GM21423 (cell line): ENCODE measurements around the gene B3GNT8.
A peak's percentile ranks its signal among the peaks of the same experiment; 100 is the strongest.
"Not testable (repeated sequence)": the region's sequence is repeated elsewhere in the genome, so short reads cannot be mapped to it uniquely, and the experiment has no call there.

ENCODE experiments used
- ATAC-seq: cut with Tn5 transposase; IDR thresholded peaks from one replicate; pipeline ENCODE4 v1.9.1; 2021; ENCODE audit warnings: mild to moderate bottlenecking, moderate library complexity; ENCODE audit not compliant: unreplicated experiment

B3GNT8 gene, protein sequence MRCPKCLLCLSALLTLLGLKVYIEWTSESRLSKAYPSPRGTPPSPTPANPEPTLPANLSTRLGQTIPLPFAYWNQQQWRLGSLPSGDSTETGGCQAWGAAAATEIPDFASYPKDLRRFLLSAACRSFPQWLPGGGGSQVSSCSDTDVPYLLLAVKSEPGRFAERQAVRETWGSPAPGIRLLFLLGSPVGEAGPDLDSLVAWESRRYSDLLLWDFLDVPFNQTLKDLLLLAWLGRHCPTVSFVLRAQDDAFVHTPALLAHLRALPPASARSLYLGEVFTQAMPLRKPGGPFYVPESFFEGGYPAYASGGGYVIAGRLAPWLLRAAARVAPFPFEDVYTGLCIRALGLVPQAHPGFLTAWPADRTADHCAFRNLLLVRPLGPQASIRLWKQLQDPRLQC

DNA sequence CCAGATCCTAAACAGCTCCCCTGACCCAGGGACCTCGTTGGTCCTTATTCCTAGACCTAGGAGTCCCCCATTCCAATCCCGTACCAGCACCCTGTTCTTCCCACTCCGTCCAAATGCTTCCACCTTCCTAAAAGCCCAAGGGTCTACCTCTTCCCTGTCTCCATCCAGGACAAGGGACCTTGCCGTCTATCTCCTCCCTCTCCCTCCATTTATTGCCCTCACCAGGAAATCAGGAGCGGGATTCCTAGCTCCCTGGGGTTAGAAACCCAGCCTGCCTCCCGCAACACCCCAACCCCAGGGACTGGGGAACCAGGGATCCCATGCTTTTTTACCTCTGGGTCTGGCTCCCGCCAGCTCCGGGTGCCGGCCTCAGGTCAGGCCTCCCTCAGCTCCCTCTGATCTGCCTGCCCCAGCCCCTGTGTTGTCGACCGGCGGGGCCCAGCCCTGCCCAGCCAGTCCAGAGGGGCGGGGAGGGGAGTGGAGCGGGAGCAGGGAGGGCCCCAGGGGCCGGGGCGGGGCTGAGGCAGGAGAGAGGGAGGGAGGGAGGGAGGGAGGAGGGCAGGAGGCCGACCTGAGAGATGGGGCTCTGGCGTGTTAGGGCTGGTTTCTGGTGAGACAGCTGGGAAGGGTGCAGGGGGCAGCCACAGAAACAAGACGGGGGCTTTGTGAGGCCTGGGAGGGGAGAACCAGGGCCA lies at the start of gene B3GNT8:
Gene B3GNT8 (minus strand): TSS at position 423 of the 695 bp plus-strand sequence. CDS start 596 bp downstream, outside the sequence.
- no peak for ATAC-seq

DNA sequence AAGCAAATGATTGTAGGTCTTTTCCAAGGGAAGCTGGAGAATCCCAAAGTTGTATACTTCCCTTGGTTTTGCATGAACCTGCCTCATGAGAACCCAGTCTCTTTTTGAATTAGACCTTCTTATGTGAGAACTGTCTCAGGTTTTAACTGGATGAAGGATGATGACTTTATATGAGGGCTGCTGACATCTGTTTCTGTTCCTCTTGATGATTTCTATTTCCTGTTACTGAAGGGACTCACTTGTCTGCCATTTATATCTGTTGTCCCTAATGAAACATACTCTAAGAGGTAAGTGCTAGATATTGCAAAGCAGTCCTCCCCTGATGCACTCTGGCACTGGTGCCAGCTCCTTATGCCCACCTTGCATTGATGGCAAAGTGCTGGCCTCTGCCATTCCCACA lies 49.4 kb upstream of the B3GNT8 start:
- ATAC-seq = no peak

DNA sequence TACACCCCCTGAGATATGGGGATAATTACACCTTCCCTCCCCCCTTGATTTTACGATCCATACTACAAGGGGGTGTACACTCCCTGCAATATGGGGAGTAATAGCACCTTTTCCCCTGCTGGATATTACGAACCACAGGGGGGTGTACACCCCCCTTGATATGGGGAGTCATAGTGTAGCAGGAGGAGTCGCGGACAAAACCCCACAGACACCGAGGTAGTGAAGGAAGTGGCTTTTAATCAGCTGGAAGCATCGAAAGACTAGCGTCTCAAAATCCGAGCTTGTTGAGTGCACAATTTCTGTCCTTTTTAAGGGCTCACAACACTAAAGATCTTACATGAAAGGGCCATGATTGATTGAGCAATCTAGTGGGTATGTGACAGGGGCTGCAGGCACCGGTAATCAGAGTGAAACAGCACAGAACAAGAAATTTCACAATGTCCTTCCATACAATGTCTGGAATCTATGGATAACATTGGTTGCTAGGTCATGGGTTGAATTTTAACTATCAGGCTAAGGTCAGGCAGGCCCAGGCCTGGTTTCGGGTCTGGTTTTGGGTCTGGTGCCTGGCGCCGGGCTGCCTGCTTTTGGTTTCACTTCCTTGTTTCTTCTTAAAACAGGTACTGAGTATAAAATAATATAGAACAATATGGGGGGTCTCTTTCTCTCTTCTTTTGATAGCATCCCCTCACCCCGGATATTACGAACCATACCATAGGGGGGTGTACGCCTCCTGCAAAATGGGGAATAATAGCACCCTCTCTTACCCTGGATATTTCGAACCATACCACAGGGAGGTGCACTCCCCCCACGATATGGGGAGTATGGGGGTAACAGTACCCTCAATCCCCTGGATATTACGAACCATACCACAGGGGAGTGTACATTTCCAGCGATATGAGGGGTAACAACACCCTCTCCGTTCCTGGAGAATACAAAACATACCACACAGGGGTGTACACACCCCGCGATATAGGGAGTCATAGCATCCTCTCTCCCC lies 36.4 kb upstream of the B3GNT8 start:
- not testable (repeated sequence) for ATAC-seq

DNA sequence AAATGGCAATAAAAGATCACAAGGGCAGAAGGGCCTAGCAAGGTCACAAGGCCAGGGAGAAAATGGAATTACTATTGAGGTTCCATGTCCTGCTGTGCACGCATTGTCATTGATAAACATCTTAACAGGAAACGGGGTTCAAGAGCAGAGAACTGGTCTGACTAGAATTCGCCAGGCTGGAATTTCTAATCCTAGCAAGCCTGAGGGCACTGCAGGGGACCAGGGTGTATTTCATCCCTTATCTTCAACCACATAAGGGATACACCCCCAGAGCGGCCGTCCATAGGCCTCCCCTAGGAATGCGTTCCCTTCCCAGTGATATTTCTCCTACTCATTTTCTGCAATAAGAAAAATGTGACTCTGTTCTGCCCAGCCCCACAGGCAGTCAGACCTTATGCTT lies 35.3 kb upstream of the B3GNT8 start:
- no peak for ATAC-seq

DNA sequence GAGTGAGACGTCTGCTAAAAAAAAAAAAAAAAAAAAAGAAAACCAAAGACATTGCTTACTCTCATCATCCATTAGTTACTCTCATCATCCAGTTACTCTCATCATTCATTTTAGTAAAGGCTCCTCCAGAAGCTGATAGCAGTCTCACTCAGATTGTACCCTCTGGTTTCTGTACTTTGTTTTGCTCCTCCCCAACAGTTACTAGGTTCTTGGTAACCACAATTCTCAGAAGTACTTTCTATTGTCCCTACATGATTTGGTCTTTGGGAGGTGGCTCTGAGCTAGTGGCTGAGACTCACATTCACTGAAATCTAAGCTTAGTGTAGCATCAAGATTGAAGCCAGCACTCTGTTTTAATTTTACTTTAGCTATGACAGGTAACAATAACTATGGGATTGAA lies 30.1 kb upstream of the B3GNT8 start:
- peak; percentile 62 for ATAC-seq

DNA sequence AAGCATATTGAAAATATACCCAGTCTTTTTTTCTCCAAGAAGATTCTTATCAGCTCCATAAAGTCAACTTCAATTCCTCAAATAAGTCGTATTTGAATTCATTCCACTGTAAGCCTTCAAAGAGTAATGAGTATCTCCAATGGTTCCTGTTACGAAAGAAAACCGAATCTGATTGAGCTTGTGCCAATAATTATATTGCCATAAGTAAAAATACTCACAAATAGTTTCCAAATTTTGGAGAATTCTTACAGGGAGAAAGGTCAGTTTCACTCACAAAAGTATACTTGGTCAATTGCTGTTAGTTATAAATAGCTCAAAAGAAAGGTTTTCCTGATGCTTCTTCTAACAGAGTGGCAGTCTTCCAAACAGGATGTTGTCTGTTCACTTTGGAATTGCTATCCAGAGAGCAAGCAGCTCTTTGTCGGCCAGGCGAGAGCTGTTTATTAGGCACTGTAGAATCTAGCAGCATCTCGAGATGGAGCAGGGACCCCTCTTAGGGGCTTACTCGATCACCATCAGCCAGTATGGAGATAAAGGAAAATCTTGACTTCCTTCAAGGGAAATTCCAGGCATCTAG lies 29.3 kb upstream of the B3GNT8 start:
- no peak for ATAC-seq

DNA sequence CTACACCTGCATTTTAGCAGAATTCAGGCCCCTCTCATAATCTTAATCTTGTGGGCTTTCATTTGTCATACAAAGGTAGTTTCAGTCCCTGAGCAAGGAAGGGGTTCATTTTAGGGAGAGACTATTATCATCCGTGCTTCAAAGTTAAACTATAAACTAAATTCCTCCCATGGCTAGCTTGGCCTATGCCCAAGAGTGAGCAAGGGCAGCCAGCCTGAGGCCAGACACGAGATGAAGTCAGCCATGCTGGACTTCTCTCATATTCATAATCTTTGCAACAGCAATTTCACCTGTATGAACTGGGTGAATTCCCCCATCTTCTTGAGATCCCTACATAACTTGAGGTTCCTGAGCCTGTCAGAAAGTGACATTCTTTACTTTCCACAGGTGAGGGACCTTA lies 28.8 kb upstream of the B3GNT8 start:
- no peak for ATAC-seq

DNA sequence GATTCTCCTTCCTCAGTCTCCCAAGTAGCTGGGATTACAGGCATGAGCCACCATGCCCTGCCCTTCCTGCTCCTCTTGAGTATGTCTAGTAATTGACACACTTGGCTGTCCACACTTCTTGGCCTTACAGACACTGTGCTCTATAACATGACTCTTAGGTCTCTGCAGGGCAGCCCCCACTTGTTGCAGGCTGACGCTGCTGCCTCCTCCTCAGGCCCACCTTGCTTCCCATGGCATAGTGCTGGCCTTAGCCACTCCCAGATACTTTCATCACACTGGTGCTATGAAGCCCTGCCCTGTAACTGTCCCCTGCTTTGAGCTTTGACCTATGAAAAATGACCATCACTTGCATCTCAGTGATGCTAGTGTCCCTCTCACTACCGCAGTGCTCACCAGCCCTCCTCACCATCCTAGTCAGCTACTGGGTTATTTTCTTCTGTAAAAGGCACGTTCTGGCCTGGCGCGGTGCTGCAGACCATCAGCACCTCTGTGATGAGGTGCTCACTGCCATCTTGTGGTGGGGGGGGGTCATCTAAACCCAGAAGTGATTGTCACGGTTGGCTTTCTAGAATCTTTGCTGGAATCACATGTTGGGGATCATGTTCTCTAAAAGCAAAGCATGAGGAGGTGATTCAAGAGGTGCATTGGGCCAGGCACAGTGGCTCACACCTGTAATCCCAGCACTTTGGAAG lies 25.6 kb upstream of the B3GNT8 start:
- ATAC-seq = no peak

DNA sequence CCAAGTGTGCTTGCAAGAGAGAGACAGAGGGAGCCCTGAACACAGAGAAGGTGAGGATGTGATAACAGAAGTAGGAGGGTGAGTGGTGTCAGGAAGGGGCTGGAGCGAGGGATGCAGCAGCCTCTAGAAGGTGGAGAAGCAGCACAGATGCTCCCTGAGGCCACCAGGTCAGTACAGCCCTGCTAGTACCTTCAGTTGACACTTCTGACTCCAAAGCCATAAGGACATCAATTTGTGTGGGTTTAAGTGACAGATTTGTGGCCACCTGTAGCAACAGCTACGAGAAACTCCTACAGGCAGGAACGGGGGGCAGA lies 22.6 kb upstream of the B3GNT8 start:
- no peak for ATAC-seq

DNA sequence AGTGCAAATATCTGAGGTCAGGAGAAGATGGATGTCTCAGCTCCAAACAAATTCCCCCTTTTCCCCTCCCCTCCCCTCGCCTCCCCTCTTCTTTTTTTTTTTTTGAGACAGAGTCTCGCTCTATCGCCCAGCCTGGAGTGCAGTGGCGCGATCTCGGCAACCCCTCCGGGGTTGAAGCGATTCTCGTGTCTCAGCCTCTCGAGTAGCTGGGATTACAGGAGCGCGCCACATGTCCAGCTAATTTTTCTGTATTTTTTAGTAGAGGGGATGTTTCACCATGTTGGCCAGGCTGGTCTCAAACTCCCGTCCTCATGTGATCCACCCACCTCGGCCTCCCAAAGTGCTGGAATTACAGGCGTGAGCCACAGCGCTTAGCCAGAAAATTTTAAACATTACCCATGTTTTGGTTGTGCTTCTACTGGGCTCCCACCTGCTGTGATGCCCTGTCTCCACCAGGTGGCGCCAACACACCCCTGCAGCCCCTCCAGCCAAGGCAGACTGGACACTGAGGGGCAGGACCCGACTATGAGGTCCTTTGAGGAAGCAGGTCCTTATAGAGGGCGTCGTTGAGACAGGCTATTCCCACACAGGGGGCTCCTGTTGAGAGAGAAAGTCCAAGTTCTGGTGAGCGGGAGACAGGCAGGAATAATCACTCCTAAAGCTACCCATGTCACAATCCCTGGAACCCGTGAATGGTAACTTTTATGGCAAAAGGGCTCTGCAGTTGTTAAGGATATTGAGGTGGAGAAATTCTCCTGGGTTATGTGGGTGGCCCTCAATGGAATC lies 22.1 kb upstream of the B3GNT8 start:
- ATAC-seq = no peak

DNA sequence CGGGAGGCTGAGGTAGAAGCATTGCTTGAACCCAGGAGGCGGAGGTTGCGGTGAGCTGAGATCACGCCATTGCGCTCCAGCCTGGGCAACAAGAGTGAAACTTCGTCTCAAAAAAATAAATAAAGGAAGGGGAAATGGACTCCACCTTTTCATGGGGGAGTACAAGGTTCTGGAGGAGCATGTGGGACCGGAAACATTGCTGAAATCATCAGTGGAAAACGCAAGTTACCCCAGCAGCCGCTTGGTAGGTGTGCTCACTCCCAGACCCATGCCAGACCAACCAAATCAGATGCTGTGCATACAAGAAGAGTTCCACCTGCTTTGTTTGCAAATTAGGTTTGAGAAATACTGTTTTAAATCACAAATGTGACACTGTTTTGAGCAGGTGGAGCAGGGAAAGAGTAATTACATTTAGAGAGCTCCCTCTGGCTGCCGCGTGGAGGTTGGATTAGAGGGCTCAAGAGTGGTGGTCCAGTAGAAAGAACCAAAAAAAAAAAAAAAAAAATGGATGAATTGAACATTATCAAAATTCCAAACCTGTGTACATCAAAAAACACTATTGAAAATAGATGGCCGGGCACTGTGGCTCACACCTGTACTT lies 20.7 kb upstream of the B3GNT8 start:
- no peak for ATAC-seq

DNA sequence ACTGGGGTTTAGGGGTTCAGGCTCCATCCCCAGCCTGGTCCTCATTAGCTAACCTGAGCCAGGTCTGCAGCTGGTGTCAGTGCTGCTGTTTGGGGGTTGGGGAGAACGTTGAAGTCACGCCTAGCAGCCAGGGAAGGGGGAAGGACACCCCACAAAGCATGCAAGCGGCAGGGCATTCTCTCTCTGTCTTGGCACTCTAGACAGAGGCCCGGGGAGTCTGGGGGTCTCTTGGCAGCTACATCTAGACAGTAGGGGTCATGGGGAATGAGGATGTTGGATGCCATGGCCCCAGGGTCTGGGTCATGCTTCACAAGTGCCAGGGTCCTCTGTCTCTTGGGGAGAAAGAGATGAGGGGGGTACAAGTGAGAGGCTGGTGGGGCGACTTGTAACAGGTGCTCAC lies 18.4 kb upstream of the B3GNT8 start:
- no peak for ATAC-seq

DNA sequence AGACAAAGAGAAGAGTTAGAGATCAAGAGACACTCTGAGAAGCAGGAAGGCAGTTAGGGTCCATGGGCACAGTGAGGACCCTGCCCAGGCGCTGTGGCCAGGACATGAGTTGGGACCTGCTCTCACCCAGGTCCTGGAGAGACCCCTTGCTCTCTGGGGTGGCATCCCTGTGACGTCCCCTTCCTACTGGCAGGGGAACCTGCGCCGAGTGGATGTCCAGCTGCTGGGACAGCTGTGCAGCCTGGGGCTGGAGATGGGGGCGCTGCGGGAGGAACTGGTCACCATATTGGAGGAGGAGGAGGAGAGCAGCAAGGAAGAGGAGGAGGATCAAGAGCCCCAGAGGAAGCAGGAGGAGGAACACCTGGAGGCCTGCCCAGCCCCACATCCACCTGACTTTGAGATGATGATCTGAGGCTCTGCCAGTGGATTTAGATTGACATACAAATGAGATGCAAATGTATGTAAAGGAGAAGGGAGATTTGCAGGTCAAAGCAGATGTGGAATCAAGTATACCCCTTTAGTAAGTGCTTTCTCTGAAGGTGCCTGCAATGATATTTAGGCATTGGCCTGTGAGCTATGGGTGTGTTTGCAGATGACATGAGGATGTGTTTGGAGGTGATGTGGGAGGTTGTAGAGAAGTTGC lies 16.8 kb upstream of the B3GNT8 start:
- no peak for ATAC-seq

DNA sequence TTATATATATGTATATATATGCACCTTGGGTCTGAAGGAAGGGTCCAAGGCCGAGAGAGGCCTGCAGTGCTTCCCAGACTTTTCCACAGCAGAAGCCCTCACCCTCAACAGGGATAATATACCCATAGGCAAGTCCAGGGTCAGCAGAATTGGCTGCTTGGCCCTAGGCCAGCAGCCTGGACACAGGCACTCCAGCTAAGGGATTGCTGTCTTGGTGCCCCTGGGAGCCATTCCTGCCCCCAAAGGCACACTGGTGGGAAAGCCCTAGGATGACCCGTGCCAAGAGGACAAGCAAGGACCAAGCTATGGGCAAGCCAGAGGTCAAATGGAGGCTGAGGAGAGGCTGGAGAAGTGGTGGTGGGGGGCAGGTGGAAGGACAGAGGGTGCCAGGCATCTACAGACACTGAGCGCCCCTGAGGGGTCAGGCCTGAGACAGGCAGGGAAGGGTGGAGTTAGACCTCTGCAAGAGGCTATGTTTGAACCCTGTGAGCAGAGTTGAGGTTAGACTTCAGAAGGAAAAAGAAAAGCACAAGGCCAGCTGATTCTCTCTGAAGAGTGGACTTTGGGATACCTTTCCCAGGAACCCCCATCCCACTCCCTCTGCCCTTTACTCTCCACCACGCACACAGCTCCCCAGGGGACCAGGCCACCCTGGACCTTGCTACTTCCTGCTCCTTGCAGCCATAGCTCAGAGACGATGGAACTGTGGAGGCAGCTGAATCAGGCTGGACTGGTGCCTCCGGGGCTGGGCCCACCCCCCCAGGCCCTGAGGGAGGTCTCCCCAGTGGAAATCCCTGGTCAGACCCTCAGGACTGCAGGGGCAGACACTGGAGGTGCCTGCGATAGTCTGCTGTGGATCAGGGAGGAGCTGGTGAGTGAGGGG lies 15.5 kb upstream of the B3GNT8 start, which contains the start of gene ERICH4:
Gene ERICH4 (plus strand): TSS at position 684 of the 883 bp plus-strand sequence. CDS start 14 bp downstream, at position 698.
- ATAC-seq = no peak

DNA sequence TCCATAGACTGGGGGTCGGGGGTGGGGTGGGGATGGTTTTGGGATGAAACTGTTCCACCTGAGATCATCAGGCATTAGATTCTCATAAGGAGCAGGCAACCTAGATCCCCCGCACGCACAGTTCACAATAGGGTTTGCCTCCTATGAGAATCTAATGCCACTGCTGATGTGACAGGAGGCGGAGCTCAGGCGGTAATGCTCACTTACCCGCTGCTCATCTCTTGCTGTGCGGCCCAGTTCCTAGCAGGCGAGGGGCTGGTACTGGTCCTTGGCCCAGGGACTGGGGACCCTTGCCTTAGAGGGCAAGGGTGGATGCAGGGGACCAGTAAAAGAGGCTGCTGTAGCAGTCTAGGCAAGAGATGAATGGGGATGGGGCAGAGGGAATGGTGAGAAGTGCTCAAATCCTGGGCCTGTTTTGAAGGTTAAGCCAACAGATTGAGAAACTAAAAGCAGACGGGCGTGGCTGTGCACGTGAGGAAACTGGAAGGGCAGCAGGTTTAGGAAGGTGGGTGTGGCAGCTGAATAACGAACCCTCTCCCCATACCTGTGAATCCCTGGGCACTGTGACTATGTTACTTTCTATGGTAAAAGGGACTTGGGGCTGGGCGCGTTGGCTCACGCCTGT lies 14.3 kb upstream of the B3GNT8 start:
- no peak for ATAC-seq

DNA sequence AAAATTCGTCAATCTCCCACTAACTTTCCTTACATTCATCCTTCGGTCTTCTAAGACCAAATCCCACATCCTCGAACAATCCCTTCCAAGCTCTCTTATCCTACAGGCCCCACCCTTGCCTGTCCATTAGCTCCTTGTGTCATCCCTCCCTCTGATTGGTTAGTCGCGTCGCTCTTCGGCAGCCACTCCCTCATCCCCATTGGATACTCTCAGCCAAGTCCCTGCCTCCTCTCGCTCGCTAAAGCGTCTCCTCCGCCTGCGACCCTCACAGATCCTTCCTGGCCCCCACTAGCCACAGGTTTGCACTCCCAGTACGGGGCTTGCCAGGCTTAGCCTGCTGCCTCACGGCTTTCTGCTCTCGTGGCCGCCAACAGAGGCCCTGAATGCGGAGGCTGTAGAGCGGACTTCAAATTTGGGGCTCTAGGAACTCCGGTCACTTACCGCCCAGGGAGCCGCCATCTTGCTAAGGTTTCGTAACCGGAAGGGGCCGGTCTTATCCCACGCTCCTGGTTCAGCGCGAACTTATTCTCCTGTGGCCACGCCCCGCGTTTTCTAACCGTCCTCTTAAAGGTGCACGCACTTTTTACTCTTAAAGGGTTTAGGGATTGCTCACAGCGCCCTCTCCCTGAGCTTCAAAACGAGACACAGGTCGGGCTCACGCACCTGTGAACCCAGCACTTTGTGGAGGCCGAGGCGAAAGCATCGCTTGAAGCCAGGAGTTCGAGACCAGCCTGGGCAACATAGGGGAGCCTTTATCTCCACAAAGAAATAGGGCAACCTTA lies 12.5 kb upstream of the B3GNT8 start, which contains the start of gene DMAC2:
Gene DMAC2 (minus strand): TSS at position 472 of the 782 bp plus-strand sequence. CDS start 13 bp downstream, at position 459.
- ATAC-seq = peak; percentile 91
